Measurements from ENCODE around the gene GZMM.

The GZMM gene

DNA sequence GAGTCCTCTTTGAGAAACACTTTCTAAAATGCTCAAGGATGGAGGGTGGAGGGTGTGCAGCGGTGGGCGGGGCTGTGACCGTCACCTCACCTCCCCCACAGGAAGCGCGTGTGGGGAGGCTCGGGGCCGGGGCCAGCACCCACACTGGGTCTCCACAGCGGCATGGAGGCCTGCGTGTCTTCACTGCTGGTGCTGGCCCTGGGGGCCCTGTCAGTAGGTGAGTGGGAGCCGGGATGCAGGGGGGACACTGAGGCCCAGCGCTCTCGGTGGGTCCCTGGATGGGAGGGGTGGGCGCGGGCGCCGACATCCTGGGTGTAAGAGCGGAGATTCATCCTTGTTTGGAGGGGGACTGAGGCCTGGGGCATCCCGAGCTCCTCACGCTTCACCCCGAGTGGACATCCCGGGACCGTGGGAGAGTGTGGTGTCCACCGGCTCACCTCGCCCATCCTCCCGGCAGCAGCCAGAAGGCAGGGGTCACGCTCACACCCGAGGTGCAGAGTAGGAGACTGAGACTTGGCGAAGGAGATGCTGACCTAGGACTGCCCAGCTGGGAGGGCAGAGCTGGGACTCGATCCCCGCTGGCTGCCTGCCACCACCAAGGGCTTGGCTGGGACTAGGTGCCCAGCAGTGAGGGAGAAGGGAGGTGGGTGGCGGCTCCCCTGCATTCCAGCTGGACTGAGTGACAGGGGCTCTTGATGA, at the start of gene GZMM:
Gene GZMM, plus strand, starts transcription at position 144 of the 699 bp plus-strand sequence. Its CDS starts 19 bp downstream, at position 163.
- DNase-seq (ENCODE audit: low spot score) = peak; percentile 78

DNA sequence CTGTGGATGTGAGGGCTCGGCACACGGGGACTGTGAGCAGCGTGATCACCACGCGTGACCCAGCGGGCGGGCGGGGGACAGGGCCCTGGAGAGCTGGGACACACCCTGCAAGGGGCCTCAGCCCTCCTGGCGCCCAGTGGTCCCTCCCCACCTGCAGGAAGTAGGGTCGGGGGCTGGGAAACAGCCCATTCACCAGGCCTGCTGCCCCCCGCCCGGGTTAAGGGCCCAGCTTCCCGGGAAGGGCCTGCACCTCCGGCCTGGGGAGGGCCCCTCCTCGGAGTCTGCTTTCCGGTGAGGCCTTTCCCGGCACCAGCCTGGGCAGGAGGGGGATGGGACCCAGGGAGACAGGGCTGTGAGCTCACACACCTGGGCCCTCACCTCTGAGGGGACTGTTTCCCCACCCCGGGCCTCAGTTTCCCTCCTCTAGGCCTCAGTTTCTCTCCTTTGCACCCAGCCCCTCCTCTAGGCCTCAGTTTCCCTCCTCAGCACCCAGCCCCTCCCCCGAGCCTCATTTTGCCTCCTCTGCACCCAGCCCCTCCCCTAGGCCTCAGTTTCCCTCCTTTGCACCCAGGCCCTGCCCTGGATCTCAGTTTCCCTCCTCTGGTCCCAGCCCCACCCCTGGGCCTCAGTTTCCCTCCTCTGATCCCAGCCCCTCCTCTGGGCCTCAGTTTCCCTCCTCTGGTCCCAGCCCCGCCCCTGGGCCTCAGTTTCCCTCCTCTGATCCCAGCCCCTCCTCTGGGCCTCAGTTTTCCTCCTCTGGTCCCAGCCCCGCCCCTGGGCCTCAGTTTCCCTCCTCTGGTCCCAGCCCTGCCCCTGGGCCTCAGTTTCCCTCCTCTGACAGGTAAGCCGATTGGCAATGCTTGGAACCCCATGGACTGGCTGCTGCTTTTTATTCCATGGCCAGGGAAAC, 49.4 kb upstream of the GZMM start:
- no peak for DNase-seq (ENCODE audit: low spot score)

DNA sequence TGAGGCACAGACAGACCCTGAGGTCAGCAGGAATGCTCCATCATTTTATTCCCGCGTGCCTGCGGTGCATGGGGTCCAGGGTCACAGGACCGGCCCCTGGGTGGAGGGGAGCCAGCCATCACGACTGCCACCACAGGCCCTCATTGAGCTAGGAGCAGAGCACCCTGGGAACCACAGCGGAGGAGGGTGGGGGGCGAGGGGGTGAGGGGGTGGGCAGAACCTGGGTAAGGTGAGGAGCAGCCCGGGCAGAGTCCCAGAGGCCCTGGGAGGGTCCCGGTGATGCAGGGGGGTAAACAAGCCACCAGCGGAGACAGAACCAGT, 48.8 kb upstream of the GZMM start:
- no peak for DNase-seq (ENCODE audit: low spot score)

DNA sequence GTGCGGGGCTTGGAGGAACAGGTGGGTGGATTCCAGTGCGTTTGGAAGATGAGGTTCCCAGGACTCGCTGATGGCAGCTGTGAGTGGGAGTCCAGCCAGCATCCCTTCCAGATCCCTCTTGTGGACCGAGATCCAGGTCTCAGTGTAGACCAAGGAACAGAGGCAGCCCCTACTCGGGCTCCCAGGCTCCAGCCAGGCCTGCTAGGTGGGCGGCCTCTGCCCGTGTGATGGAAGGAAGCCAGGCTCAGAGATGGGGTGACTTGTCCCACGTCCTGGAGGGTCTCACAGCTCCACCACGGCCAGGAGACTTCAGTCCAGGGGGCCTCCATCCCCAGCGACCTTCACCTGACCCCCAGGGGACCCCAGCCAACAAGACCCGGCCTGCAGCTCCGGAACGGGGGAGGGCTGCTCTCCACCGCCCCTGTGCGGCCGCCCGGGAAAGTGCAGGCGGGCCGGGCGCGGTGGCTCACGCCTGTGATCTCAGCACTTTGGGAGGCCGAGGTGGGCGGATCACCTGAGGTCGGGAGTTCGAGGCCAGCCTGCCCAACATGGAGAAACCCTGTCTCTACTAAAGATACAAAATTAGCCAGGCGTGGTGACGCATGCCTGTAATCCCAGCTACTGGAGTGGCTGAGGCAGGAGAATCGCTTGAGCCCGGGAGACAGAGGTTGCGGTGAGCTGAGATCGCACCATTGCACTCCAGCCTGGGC, 48.3 kb upstream of the GZMM start:
- peak; percentile 37 for DNase-seq (ENCODE audit: low spot score)

DNA sequence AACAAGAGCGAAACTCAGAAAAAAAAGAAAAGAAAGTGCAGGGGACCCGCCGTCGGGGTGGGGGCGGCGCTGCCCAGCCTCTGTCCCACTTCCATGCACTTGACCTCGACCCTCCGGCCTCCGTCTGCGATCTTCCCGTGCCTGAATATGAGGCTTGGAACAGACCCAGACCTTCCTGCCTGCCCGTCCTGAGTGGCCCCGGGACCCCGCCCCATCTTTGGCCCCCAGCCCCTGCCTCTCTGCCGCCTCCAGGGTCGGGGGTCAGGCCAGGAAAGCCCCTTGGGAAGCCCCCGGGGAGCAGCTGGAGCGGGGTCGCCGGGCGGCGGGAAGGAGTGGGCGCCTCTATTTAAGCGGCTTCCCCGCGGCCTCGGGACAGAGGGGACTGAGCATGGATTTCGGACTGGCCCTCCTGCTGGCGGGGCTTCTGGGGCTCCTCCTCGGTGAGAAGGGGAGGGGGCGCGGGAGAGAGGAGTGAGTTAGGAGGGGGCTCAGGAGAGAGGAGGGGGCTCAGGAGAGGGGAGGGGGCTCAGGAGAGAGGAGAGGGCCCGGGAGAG, 47.7 kb upstream of the GZMM start, which contains the start of gene MADCAM1:
Gene MADCAM1, plus strand, starts transcription at position 375 of the 554 bp plus-strand sequence. Its CDS starts 14 bp downstream, at position 389.
- DNase-seq (ENCODE audit: low spot score) = no peak

DNA sequence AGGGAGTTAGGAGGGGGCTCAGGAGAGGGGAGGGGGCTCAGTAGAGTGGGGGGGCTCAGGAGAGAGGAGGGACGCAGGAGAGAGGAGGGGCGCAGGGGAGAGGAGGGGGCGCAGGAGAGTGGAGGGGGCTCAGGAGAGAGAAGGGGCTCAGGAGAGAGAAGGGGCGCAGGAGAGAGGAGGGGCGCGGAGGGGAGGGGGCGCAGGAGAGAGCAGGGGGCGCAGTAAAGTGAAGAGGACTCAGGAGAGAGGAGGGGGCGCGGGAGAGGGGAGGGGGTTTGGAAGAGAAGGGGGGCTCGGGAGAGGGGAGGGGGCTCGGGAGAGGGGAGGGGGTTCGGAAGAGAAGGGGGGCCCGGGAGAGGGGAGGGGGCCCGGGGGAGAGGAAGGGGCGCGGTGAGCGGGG, 46.9 kb upstream of the GZMM start:
- no peak for DNase-seq (ENCODE audit: low spot score)

DNA sequence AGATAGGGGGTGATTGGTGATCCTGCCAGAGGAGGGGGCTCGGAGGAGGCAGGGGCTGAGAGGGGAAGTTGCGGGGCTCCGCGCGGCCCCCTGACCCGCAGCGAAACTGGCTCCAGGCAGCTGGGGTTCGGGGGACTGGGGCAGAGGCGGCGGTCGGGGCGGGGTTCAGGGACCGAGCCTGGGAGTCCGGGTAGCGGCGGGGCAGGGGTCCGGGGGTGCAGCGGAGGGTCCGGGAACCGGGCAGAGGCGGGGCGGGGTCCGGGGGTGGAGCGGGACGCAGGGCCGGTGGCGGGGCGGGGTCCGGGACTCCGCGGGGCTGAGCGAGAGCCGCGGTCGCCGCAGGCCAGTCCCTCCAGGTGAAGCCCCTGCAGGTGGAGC, 46.4 kb upstream of the GZMM start:
- DNase-seq (ENCODE audit: low spot score) = no peak

DNA sequence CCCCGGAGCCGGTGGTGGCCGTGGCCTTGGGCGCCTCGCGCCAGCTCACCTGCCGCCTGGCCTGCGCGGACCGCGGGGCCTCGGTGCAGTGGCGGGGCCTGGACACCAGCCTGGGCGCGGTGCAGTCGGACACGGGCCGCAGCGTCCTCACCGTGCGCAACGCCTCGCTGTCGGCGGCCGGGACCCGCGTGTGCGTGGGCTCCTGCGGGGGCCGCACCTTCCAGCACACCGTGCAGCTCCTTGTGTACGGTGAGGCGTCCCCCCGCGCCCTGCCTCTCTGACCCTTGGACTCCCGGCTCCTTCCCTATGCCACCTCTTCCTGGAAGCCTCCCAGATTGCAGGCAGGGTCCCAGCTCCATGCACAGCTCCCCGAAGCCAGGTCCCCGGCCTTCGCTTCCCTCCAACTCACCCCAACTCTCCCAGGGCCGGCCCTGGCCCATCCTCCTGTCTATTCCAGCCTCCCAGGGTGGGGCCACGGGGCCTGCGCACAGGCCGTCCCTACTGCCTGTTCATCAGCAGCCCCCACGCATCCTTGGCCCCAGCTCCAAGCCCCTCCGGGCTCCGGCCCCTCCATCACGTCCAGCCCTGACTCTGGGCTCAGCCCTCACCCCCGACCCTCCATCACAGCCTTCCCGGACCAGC, 45.9 kb upstream of the GZMM start:
- no peak for DNase-seq (ENCODE audit: low spot score)

DNA sequence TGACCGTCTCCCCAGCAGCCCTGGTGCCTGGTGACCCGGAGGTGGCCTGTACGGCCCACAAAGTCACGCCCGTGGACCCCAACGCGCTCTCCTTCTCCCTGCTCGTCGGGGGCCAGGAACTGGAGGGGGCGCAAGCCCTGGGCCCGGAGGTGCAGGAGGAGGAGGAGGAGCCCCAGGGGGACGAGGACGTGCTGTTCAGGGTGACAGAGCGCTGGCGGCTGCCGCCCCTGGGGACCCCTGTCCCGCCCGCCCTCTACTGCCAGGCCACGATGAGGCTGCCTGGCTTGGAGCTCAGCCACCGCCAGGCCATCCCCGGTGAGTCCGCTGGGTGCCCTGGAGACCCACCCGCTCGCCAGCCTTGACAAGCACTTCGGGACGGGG, 45.4 kb upstream of the GZMM start:
- no peak for DNase-seq (ENCODE audit: low spot score)

DNA sequence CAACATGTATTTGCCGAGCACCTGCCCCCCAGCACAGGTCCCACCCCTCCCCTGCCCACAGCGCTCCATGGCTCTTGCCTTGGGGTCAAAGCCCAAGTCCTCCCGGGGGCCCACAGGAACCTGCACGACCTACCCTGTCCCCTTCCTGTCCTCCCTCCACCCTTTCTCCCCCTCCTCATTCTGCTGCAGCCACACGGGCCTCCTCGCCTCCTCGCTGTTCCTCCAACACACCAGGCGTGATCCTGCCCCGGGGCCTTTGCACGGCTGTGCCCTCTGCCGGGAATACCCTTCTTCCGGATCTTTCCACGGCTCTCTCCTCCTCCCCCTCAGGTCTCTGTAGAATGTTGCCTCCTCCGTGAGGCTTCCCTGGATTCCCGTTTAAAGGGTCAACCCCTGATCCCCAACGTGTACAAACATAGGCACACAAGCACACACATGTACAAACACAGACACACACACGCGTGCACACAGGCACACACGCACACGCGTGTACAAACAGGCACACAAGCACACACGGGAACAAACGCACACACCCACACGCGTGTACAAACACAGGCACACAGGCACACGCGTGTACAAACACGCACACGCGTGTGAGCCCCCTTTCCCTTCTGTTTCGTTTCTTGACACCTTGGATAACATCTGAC, 44.8 kb upstream of the GZMM start:
- no peak for DNase-seq (ENCODE audit: low spot score)

DNA sequence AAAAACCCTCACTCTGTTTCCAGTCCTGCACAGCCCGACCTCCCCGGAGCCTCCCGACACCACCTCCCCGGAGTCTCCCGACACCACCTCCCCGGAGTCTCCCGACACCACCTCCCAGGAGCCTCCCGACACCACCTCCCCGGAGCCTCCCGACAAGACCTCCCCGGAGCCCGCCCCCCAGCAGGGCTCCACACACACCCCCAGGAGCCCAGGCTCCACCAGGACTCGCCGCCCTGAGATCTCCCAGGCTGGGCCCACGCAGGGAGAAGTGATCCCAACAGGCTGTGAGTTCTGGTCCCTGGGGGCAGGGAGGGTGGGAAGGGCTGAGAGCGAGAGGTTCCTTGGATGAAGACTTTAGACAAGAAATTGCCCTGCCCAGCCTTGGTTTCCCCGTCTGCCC, 42.2 kb upstream of the GZMM start:
- DNase-seq (ENCODE audit: low spot score) = no peak

DNA sequence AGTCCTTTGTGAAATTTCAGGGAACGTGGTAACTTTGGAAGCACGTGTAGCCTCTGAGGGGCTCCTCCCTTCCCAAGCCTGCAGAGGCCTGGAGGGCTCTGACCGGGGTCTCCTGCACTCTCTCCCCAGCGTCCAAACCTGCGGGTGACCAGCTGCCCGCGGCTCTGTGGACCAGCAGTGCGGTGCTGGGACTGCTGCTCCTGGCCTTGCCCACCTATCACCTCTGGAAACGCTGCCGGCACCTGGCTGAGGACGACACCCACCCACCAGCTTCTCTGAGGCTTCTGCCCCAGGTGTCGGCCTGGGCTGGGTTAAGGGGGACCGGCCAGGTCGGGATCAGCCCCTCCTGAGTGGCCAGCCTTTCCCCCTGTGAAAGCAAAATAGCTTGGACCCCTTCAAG, 39.2 kb upstream of the GZMM start:
- no peak for DNase-seq (ENCODE audit: low spot score)

DNA sequence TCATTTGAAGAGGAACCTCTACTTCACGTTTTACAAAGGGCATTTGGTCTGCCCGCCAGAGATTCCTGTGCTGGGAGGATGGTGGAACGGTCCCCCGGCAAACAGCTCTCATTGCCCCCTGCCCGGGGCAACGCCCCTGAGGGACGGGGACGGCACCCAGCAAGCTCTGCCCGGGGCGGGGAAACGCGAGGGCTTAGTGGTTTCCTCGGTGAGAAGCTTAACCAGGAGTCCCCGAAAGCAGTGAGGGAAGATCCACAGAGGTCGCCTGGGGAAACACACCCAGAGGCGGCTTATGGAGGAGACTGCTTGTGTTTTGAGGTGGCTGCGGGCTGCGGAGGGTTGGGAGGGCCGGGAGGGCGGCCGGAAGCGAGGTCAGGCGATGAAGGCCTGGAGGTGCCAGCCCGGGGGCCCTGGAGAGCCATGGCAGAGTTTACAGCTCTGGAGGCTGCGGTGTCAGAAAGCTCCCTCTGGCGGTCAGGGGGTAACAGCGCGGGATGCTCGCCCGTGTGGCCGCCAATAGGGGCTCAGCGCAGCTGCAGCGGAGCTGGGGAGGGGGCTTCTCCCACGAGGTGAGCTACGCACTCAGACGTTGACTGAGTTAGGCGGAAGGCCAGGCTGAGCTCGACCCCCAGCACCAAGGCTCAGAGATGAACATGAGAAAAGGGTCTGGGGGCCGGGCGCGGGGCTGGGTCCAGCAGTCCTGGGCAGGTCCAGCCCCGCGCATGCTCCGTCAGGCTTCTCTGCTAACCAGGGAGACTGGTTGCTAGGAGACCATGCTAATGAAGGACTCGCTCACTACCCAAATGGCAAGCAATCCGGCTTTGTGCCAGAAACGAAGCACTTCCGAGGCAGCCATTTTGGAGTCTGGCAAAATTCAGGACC, 37.2 kb upstream of the GZMM start:
- DNase-seq (ENCODE audit: low spot score) = peak; percentile 97

DNA sequence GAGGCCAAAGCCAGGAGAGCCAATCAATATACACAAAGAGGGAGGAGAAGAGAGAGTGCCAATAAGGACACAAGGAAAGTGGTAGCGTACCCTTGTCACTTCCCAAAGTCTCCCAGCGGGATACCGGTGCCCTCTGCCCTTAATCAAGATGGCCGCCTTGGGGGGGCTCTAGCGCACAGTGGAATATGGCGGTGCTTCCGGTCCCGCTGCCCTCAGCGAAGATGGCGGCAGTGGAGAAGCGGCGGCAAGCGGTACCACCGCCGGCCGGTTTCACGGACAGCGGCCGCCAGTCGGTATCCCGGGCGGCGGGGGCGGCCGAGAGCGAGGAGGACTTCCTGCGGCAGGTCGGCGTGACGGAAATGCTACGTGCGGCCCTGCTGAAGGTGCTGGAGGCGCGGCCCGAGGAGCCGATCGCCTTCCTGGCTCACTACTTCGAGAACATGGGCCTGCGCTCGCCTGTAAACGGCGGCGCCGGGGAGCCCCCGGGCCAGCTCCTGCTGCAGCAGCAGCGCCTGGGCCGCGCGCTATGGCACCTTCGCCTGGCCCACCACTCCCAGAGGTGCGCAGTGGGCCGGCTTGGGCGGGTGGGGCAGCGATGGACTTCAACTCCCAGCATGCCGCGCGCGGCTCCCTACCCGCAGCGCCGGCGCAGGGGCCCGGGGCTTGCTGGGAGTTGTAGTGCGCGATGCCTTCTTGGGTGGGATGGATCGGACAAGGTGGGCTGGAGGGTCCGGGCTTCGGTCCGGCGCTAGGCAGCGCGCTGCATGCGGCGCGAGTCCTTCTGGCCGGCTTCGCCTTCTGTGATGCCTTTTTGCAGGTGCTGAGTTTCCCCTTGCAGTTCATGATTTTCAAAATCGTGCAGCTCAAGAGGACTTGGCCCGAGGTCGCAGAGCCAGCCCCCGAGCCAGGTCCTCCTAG, 36.3 kb upstream of the GZMM start, which contains the start of gene TPGS1:
Gene TPGS1, plus strand, starts transcription at position 212 of the 918 bp plus-strand sequence. Its CDS starts 10 bp downstream, at position 222.
- peak; percentile 71 for DNase-seq (ENCODE audit: low spot score)

DNA sequence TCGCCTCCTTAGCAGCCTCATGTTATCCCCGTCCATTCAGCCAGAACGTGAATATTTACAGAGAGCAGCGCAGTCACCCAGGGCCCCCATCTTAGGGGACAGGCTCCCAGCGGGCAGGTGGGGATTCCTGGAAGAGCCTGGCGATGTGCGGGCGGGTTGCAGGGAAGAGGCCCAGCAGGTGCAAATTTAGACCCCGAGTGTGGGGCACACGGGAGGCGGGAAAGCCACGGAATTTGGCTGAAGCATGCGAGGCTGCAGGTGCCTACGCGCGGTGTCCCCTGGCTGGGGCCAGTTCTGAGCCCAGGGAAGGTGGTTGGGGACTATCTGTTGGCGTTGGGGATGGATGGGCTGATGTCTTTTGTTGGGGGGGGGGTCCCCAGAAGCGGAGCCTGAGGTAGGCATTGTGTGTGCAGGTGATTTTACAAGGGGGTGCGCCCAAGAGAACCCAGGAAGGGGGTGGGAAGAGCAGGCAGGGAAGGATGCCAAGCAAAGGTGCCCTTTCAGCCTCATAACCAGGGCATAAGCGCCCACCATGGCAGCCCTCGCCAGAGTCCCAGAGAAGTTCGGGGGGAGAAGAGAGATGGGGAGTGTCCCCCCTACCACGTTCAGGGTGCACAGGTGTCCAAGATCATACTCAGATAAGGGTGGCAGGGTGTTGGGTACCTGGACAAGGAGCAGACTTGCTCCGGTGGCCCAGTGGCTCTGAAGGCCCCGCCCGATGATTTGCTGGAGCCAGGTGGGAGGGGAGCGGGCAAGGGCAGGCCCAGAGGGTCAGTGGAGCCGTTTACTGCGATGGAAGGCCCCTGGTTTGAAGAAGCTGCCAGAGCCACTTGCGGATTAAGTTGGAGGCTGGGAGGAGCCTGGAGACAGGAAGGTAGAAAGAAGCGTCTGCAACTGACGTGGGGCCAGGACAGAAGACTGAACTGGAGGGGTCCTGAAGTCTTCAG, 35.4 kb upstream of the GZMM start:
- DNase-seq (ENCODE audit: low spot score) = no peak

DNA sequence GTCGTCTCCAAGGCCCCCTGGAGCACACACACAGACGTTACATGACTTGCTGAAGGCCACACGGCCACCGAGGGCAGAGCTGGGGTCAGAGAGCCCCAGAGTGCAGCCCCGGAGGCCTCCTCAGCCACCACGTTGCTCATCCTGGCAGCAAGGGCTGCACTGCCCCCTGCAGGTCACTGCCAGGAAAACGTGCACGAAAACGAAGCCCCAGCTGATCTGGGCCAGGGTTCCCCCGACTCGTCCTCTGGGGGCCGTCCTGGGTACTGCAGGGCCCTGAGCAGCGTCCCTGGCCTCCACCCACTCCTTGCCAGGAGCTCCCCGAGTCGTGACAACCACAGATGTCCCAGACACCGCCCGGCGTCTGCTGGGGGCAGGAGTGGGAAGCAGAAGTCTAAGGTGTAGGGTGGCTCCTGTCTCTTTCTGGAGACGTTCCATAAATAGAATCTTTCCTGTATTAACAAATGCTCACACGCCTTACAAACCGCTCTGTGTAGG, 33.2 kb upstream of the GZMM start:
- peak; percentile 96 for DNase-seq (ENCODE audit: low spot score)

DNA sequence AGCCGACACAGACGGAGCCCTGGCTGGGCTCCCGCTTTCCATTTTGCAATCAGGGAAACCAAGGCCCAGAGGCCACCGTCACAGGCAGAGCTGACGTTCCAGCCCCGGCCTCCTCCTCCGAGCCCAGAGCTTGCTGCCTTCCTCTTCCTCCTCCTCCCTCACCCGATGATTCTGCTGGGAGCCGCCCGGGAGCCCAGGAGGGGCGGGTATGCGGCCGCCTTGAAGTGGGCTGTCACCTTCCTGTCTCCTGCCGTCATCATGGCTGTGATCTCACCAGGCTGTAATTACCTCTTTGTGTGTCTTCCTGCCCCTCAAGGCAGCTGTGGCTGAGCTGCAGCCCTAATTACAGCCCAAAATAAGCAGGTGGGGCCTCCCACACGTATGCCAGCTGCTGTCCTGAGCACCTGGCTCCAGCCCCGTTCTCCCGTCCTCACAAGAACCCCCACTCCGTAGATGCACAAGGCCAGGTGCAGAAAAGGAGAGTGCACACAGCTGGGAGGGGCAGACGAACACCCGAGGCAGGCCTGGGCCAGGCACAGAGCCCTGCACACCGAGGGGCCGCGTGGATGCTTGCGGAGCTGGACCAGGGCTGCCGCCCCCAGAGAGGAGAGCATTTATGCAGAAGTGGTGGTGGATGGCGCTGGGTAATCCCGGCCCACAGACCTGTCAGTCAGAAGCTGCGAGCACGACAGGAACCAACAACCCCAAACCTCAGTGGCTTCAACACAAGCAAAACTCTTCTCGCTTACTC, 32.6 kb upstream of the GZMM start:
- peak; percentile 88 for DNase-seq (ENCODE audit: low spot score)
